Keratinocyte (primary cell): ENCODE data around the gene ZNF718. TPM values are rescaled to one million over a fixed set of nuclear protein-coding genes. Genes with fewer than 3 reads are reported as not detected.

ENCODE experiments used
- DNase-seq: peaks from one replicate; pipeline ENCODE4 v3.0.0-alpha.2; 2011; ENCODE audit warnings: low read depth, missing footprints, low spot score
- FAIRE-seq: peaks from 2 replicates; lab custom pipeline; 2011; peaks lifted over from hg19 to GRCh38; lab: Jason Lieb, UNC
- H2AFZ ChIP-seq: 2 replicates; pipeline ENCODE4 v1.6.0; 2012; ENCODE audit warnings: low read length, control low read depth, inconsistent platforms; ENCODE audit not compliant: control insufficient read depth
- H3K27ac ChIP-seq: 2 replicates; pipeline ENCODE4 v1.5.1; 2011; ENCODE audit warnings: low read length; ENCODE audit not compliant: control insufficient read depth, insufficient read depth
- H3K27me3 ChIP-seq: 3 replicates; pipeline ENCODE4 v1.6.0; 2011; ENCODE audit warnings: low read length; ENCODE audit not compliant: control insufficient read depth, insufficient read depth; ENCODE audit errors: extremely low read depth
- H3K36me3 ChIP-seq, 2 experiments: 2 replicates in 1 of 2; 3 replicates in 1 of 2; pipeline ENCODE4 v1.5.1; 2011; ENCODE audit warnings: low read length in 2 of 2, mild to moderate bottlenecking in 1 of 2; ENCODE audit not compliant: control insufficient read depth in 2 of 2, insufficient read depth in 2 of 2; ENCODE audit errors: extremely low read depth in 1 of 2
- H3K4me1 ChIP-seq: 3 replicates; pipeline ENCODE4 v1.5.1; 2011; ENCODE audit warnings: low read length; ENCODE audit not compliant: control insufficient read depth, insufficient read depth; ENCODE audit errors: extremely low read depth
- H3K4me2 ChIP-seq: 3 replicates; pipeline ENCODE4 v1.6.0; 2011; ENCODE audit warnings: low read depth, low read length; ENCODE audit not compliant: control insufficient read depth, insufficient read depth; ENCODE audit errors: extremely low read depth
- H3K4me3 ChIP-seq, 3 experiments: fragments of 200-600 bp in 1 of 3; sonication (generic) in 1 of 3; 2 replicates in 2 of 3; 3 replicates in 1 of 3; pipeline ENCODE4 v1.5.1; 2011 to 2016; ENCODE audit warnings: low read length in 3 of 3, mild to moderate bottlenecking in 3 of 3, control low read depth in 2 of 3, inconsistent platforms in 1 of 3, low read depth in 1 of 3, mixed read lengths in 1 of 3, mixed run types in 1 of 3, moderate library complexity in 1 of 3; ENCODE audit not compliant: control insufficient read depth in 2 of 3, insufficient read depth in 2 of 3; ENCODE audit errors: extremely low read depth in 1 of 3
- H3K79me2 ChIP-seq: 2 replicates; pipeline ENCODE4 v1.6.0; 2012; ENCODE audit warnings: low read length; ENCODE audit not compliant: control insufficient read depth, insufficient read depth
- H3K9ac ChIP-seq: 3 replicates; pipeline ENCODE4 v1.6.0; 2011; ENCODE audit warnings: low read length; ENCODE audit not compliant: control insufficient read depth, insufficient read depth; ENCODE audit errors: extremely low read depth
- H3K9me1 ChIP-seq: 3 replicates; pipeline ENCODE4 v1.6.0; 2011; ENCODE audit warnings: low read length; ENCODE audit not compliant: control insufficient read depth, insufficient read depth; ENCODE audit errors: extremely low read depth
- H3K9me3 ChIP-seq: 2 replicates; pipeline ENCODE4 v1.5.1; 2012; ENCODE audit warnings: low read depth, low read length; ENCODE audit not compliant: control insufficient read depth
- H4K20me1 ChIP-seq: 3 replicates; pipeline ENCODE4 v1.6.0; 2011; ENCODE audit warnings: low read length; ENCODE audit not compliant: control insufficient read depth, insufficient read depth; ENCODE audit errors: extremely low read depth
- EZH2 ChIP-seq: IDR thresholded peaks from one replicate; pipeline ENCODE4 v1.6.1; 2012; ENCODE audit warnings: inconsistent platforms, mild to moderate bottlenecking, low read length, moderate library complexity
- dilution Hi-C: fragments of 300-500 bp; cut with MboI; formaldehyde crosslinking; loops from one replicate; pipeline ENCODE4 v1.7.0; 2020; ENCODE audit warnings: low sequenced_read_pairs; ENCODE audit not compliant: extremely low pct_ligation_motif_present
- polyA plus RNA-seq, 5 experiments: library from polyadenylated mRNA; depleted of rRNA in 3 of 5; stranded (reverse) in 3 of 5; stranded (forward) in 1 of 5; unstranded in 1 of 5; fragments of >200 nt; gene quantifications; 1 replicate in 1 of 5; 2 replicates in 3 of 5; 3 replicates in 1 of 5; pipeline versions ENCODE4 v1.2.1 to v1.2.3, GENCODE V29; 2011 to 2012; ENCODE audit warnings: missing spikeins in 2 of 5, low read depth in 1 of 5, low replicate concordance in 1 of 5
- TF ChIP-seq, protein P1 (sequence below), 3 experiments: IDR thresholded peaks in 1 of 3; conservative IDR thresholded peaks in 1 of 3; optimal IDR thresholded peaks in 1 of 3; 2 replicates in 2 of 3; 3 replicates in 1 of 3; pipeline versions ENCODE3 to v1.5.1; 2011; ENCODE audit warnings: low read length in 3 of 3, mild to moderate bottlenecking in 3 of 3, moderate library complexity in 2 of 3, control low read depth in 1 of 3, inconsistent platforms in 1 of 3; ENCODE audit not compliant: insufficient read depth in 2 of 3; ENCODE audit errors: extremely low read depth in 1 of 3

ZNF718 gene
- polyA plus RNA-seq, 1 donor (not counting 4 experiments of a cell fraction or from before 2014, with no cell fraction given) = 5.0 TPM

DNA sequence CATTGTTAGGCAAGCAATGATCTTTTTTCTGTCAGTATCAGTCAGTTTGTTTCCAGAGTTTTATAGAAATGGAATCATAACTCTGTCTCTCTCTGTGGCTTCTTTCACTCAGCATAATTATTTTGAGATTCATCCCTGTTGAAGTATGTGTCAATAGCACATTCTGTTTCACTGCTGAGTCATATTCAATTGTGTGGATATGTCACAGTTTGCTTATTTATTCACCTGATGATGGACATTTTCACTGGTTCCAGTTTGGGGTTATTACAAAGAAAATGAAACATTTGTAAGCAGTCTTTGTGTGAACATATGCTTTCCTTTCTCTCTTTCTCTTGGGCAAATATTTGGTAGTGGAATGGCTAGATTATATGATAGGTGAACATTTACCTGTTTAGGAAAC, 10.2 kb upstream of the ZNF718 start:
- Histone ChIP-seq H3K79me2 (no peaks in the 10 kb centered on the region), H3K4me2 (no peak overlapping the region), H4K20me1 (no peaks in the 10 kb centered on the region), H2AFZ (no peak overlapping the region), H3K9ac (no peak overlapping the region), H3K4me3 (no peak overlapping the region), H3K9me3 (peaks cover 4% of the 10 kb centered on the region), H3K36me3 (no peaks in the 10 kb centered on the region), H3K4me1 (no peaks in the 10 kb centered on the region), H3K9me1 (no peaks in the 10 kb centered on the region), H3K27ac (no peak overlapping the region), H3K27me3 (peaks cover 6% of the 10 kb centered on the region)
- dilution Hi-C loops = no loop called here
- no peak for FAIRE-seq
- DNase-seq = no peak
- TF ChIP-seq, protein P1, sequence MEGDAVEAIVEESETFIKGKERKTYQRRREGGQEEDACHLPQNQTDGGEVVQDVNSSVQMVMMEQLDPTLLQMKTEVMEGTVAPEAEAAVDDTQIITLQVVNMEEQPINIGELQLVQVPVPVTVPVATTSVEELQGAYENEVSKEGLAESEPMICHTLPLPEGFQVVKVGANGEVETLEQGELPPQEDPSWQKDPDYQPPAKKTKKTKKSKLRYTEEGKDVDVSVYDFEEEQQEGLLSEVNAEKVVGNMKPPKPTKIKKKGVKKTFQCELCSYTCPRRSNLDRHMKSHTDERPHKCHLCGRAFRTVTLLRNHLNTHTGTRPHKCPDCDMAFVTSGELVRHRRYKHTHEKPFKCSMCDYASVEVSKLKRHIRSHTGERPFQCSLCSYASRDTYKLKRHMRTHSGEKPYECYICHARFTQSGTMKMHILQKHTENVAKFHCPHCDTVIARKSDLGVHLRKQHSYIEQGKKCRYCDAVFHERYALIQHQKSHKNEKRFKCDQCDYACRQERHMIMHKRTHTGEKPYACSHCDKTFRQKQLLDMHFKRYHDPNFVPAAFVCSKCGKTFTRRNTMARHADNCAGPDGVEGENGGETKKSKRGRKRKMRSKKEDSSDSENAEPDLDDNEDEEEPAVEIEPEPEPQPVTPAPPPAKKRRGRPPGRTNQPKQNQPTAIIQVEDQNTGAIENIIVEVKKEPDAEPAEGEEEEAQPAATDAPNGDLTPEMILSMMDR (optimal IDR thresholded peaks at IDR 0.05 in 1 of 3, IDR thresholded peaks at IDR 0.05 in 1 of 3, conservative IDR thresholded peaks at IDR 0.05 in 1 of 3; ENCODE audit: extremely low read depth in 1 of 3, insufficient read depth in 2 of 3, low read length in 3 of 3) = no peak
- TF ChIP-seq EZH2 = no peak

GRCh38 chr4:116499-116898, 7.8 kb upstream of the ZNF718 start:
- no peak overlapping the region for H2AFZ ChIP-seq
- no peak for FAIRE-seq
- TF ChIP-seq EZH2 = no peak
- TF ChIP-seq, protein P1 (optimal IDR thresholded peaks at IDR 0.05 in 1 of 3, IDR thresholded peaks at IDR 0.05 in 1 of 3, conservative IDR thresholded peaks at IDR 0.05 in 1 of 3; ENCODE audit: extremely low read depth in 1 of 3, insufficient read depth in 2 of 3, low read length in 3 of 3) = no peak
- H3K4me1 ChIP-seq = no peaks in the 10 kb centered on the region
- H3K4me3 ChIP-seq = no peak overlapping the region
- H3K4me2 ChIP-seq = no peak overlapping the region
- no peaks in the 10 kb centered on the region for H3K79me2 ChIP-seq
- no peaks in the 10 kb centered on the region for H4K20me1 ChIP-seq
- H3K9me3 ChIP-seq = no peaks in the 10 kb centered on the region
- no peaks in the 10 kb centered on the region for H3K36me3 ChIP-seq
- dilution Hi-C loops = no loop called here
- H3K27ac ChIP-seq = no peak overlapping the region
- H3K9ac ChIP-seq = no peak overlapping the region
- no peak for DNase-seq
- no peaks in the 10 kb centered on the region for H3K9me1 ChIP-seq
- no peaks in the 10 kb centered on the region for H3K27me3 ChIP-seq
